Frontal cortex (tissue), 4 donors: ENCODE measurements around the gene JAG2. TPM values are rescaled to one million over a fixed set of nuclear protein-coding genes. Genes with fewer than 3 reads are reported as not detected.

Experiments
- DNase-seq, 2 donors: peaks; one replicate each; pipeline ENCODE4 v3.0.0; 2012; ENCODE audit warnings: low spot score in 2 of 2
- FAIRE-seq: peaks from 2 replicates; lab custom pipeline; 2012; peaks lifted over from hg19 to GRCh38; lab: Jason Lieb, UNC
- total RNA-seq: library from RNA; depleted of rRNA; stranded (reverse); fragments of >200 nt; gene quantifications from one replicate; pipeline ENCODE4 v1.2.3, GENCODE V29; 2014
- donor health status: control.
- donor health status: control.
- donor health status: control.

Gene JAG2
- total RNA-seq, 1 donor from 2014 or later, result 21.2 TPM

- no peak for DNase-seq
- no peak for FAIRE-seq
These were observed 17.4 kb upstream of the JAG2 start for GRCh38 chr14:105185973-105186372.

GRCh38 chr14:105185001-105185400 lies 16.4 kb upstream of the JAG2 start:
- DNase-seq, result no peak
- FAIRE-seq, result no peak

GRCh38 chr14:105184461-105184860 lies 15.9 kb upstream of the JAG2 start:
- no peak for FAIRE-seq

GRCh38 chr14:105182296-105183020 lies 13.9 kb upstream of the JAG2 start:
- DNase-seq (no peak), FAIRE-seq (no peak)

More at GRCh38 chr14:105184461-105184860, 15.9 kb upstream of the JAG2 start:
- DNase-seq, result no peak

GRCh38 chr14:105181549-105182295 lies 13.1 kb upstream of the JAG2 start:
- DNase-seq (no peak), FAIRE-seq (no peak)

- no peak for FAIRE-seq
- peak; percentile 92 for DNase-seq
These were observed 12.3 kb upstream of the JAG2 start, which contains the start of gene NUDT14 for GRCh38 chr14:105180592-105181548. Gene NUDT14, minus strand, starts transcription at chr14:105181312. Its CDS starts 103 bp downstream, at chr14:105181209.

GRCh38 chr14:105179191-105179590 lies 10.6 kb upstream of the JAG2 start:
- DNase-seq (no peak), FAIRE-seq (no peak)

- DNase-seq (no peak), FAIRE-seq (no peak)
These were observed 10.2 kb upstream of the JAG2 start for GRCh38 chr14:105178868-105179140.

- DNase-seq, result no peak
- FAIRE-seq, result no peak
These were observed 9.7 kb upstream of the JAG2 start for GRCh38 chr14:105178069-105178867.

- FAIRE-seq (no peak), DNase-seq (no peak)
These were observed 8.5 kb upstream of the JAG2 start for GRCh38 chr14:105177082-105177481.

- FAIRE-seq (no peak), DNase-seq (no peak)
These were observed 7.9 kb upstream of the JAG2 start for GRCh38 chr14:105176513-105176912.

GRCh38 chr14:105173901-105174894 lies 5.6 kb upstream of the JAG2 start:
- FAIRE-seq (no peak), DNase-seq (no peak)

GRCh38 chr14:105173145-105173544 lies 4.6 kb upstream of the JAG2 start:
- no peak for DNase-seq
- FAIRE-seq, result no peak

GRCh38 chr14:105172476-105172875 lies 3.9 kb upstream of the JAG2 start:
- DNase-seq (no peak), FAIRE-seq (no peak)

- DNase-seq (no peak), FAIRE-seq (no peak)
These were observed 2.6 kb upstream of the JAG2 start for GRCh38 chr14:105171004-105171673.

- FAIRE-seq (no peak), DNase-seq (no peak)
These were observed 1.4 kb upstream of the JAG2 start for GRCh38 chr14:105169776-105170655.

GRCh38 chr14:105168979-105169507 lies 467 bp upstream of the JAG2 start:
- DNase-seq (peak in 1 of 2 donors; percentile 77), FAIRE-seq (no peak)
